ENCODE data around the gene TTC28.
"Not testable (repeated sequence)": the region's sequence is repeated elsewhere in the genome, so short reads cannot be mapped to it uniquely, and the experiment has no call there.

TTC28 gene

DNA sequence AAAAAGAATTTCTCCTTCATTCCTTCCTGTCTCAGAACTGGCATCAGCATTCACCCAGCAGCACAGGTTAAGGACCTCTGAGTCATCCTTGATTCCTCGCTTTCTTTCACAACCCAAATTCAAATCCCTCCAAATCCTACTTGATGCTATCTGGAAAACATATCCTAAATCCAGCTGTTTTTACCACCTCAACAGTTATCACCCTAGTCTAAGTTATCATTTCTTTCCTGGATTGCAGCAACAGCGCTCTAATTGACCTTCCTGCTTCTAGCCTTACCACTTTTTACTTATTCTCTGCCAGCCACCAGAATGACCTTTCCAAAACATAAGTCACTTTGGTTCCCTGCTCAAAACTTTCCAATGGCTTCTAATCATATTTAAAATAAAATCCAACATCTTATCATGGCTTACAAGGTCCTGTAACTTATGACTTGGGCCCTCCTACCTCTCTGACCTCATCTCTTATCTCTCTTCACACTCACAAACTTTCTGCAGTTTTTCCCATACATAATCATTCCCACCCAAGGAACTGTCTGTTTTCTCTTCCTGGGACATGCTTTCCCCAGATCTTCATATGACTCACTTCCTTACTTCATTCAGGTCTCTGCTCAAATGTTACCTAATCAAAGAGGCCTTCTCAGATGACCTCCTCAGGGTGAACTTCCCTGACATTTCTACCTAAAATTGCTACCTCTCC, 119.4 kb downstream of the TTC28 start:
- no peak for DNase-seq (ENCODE audit: low read depth)

DNA sequence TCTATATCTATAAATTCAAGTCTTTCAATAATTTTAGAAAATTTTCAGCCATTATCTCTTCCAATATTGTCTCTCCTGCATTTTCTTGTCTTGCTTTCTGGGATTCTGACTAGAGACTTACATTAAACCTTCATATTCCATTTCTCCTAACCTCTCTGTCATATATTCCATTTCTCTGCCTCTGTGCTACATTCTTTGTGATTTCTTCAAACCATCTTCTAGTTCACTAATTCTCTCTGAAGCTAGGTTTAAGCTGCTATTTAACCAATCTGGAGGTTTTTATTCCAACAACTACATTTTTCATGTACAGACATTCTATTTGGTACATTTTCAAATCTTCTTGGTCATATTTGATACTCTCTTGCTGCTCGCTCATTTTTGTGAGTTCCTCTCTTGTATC, 122.5 kb downstream of the TTC28 start:
- DNase-seq (ENCODE audit: low read depth): no peak

DNA sequence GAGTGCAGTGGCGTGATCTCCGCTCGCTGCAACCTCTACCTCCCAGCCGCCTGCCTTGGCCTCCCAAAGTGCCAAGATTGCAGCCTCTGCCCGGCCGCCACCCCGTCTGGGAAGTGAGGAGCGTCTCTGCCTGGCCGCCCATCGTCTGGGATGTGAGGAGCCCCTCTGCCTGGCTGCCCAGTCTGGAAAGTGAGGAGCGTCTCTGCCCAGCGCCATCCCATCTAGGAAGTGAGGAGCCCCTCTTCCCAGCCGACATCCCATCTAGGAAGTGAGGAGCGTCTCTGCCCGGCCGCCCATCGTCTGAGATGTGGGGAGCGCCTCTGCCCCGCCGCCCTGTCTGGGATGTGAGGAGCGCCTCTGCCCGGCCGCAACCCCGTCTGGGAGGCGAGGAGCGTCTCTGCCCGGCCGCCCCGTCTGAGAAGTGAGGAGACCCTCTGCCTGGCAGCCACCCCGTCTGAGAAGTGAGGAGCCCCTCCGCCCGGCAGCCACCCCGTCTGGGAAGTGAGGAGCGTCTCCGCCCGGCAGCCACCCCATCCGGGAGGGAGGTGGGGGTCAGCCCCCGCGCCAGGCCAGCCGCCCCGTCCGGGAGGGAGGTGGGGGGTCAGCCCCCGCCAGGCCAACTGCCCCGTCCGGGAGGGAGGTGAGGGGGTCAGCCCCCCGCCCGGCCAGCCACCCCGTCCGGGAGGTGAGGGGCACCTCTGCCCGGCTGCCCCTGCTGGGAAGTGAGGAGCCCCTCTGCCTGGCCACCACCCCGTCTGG, 126.4 kb downstream of the TTC28 start:
- not testable (repeated sequence) for DNase-seq (ENCODE audit: low read depth)

DNA sequence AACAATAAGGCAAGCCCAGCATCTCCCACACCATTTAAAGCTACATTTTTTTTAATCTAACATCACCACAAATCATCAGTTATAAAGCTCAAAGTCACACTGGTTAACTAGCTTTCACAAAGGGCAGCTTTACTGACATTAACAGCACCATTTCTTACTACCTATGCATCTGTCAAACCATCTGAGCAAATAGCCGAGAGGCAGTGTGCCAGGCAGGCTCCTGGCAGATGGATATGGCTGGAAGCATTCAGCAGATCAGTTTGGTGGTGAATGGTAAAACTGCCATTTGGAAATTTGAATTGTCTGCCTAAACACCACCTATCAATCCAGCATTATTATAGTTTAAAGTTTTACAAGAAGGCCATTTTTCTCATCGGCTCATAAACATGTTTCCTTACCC, 131.2 kb downstream of the TTC28 start:
- DNase-seq (ENCODE audit: low read depth): no peak

DNA sequence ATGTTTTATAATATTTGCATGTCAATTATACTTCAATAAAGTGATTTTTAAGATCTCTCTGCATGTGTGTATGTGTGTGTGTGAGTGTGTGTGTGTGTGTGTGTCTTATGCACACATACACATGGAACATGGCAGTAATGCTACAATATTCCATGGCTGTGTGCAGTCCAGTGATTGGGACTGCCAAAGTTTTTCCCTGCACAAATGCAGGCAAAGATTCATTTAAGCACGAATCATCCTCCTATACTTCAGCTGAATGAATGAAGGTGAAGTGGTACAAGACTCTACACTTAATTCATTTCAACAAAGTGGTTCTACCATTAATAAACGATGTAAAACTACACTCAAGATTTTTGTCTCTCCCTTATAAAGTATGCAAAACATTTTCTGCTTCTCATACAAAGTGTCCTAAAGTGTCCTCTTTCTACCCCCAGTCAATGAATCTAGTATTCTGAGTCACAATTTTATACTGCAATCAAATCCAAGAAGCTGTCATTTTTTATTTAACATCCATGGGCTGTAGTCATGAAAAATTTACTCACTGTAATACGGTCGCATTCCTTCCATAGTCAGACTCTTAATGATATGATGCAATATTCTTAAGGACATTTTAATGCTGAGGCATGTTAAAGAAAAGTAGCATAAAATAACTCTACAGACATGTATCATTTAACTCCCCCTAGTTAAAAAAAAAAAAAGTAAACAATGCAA, 132.4 kb downstream of the TTC28 start:
- no peak for DNase-seq (ENCODE audit: low read depth)

DNA sequence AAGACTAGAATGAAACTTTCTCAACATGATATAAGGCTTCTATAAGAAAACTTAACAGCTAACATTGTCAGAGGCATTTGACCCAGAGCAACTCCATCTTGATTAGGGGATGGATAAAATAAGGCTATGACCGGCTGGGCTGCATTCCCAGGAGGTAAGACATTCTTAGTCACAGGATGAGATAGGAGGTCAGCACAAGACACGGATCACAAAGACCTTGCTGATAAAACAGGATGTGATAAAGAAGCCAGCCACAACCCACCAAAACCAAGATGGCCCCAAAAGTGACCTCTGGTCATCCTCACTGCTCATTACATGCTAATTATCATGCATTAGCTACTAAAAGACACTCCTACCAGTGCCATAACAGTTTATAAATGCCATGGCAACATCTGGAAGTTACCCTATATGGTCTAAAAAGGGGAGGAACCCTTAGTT, 135.2 kb downstream of the TTC28 start:
- no peak for DNase-seq (ENCODE audit: low read depth)

DNA sequence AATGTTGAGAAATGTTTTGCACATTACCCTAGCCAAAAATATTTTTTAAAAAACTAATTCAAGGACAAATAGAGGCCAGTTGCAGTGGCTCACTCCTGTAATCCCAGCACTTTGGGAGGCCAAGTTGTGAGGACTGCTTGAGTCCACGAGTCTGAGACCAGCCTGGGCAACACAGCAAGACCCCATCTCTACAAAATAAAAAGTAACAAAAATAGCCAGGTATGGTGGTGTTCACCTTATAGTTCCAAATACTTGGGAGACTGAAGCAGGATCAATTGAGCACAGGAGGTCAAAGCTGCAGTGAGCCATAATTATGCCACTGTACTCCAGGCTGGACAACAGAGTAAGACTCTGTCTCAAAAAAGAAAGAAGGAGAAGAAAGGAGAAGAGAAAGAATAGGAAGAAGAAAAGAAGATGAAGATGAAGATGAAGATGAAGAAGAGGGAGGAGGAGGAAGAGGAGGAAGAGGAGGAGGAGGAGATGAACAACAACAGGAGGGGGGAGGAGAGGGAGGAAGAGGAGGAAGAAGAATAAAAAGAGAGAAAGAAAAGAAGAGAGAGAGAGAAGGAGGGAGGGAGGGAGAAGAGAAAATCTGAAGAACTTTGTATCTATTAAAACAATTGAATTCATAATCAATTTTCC, 136.5 kb downstream of the TTC28 start:
- DNase-seq (ENCODE audit: low read depth): no peak

DNA sequence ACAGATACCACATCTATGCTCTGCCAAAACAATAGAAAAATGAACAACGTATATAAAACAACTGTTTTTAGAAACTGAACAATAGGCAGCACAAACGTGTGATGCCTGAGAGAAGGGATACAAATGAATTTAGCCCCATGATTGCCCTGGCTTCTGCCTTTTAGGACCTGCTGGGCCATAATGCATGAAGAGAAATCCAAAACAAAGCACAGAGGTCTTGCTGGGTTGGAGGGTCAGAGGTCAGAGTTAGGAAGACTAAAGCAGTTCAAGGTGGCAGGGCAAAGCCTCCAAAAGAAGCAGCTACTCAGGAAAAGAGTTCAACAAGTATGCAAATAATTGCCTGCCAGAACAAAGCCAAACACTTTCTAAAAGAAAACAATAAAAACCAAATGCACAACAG, 138.5 kb downstream of the TTC28 start:
- DNase-seq (ENCODE audit: low read depth): no peak

DNA sequence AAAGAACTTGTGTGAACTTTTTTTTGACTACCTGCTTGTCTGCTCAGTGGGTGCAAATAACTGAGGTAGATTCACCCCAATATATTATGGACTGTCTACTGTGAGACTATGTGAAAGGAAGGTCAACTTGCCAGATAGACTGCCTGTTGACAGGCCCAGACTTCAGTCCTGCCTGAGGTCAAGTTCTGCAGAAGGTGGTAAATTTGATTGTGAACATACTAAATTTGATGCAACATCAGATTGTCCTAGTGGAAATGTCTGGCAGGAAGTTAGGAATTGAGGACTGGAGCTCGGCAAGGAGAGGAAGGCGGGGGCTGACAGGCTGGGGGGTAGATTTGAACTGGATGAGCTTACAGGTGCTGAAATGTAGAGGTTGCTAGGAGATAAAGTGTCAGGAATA, 140.7 kb downstream of the TTC28 start:
- DNase-seq (ENCODE audit: low read depth): no peak

DNA sequence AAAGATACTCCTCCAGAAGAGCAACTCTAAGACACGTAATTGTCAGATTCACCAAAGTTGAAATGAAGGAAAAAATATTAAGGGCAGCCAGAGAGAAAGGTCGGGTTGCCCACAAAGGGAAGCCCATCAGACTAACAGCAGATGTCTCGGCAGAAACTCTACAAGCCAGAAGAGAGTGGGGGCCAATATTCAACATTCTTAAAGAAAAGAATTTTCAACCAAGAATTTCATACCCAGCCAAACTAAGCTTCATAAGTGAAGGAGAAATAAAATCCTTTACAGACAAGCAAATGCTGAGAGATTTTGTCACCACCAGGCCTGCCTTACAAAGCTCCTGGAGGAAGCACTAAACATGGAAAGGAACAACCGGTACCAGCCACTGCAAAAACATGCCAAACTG, 149.1 kb downstream of the TTC28 start:
- not testable (repeated sequence) for DNase-seq (ENCODE audit: low read depth)

DNA sequence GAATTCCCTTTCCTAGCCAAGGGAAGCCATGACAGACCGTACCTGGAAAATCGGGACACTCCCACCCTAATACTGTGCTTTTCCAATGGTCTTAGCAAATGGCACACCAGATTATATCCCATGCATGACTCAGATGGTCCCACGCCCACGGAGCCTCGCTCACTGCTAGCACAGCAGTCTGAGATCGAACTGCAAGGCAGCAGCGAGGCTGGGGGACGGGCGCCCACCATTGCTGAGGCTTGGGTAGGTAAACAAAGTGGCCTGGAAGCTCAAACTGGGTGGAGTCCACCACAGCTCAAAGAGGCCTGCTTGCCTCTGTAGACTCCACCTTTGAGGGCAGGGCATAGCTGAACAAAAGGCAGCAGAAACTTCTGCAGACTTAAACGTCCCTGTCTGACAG, 150.5 kb downstream of the TTC28 start:
- DNase-seq (ENCODE audit: low read depth): not testable (repeated sequence)

DNA sequence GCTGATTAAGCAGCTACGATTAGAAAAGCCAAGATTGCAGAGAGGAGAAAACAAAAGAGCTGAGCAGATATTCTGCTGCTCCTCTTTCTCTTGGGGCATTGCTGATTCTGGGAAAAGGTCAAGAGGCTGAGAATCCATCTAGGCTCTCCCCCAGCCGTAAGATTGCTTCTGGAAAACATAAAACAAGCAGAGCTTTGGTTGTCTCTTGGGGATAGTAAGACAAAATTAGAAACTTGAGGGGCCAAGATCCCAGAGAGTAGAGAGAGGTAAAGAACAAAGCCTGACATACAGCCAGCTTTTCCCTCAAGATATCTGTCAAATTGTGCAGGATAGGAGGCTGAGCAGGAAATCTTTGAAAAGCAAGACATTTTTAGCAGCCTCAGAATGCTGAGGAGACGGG, 158.2 kb downstream of the TTC28 start:
- DNase-seq (ENCODE audit: low read depth): no peak

DNA sequence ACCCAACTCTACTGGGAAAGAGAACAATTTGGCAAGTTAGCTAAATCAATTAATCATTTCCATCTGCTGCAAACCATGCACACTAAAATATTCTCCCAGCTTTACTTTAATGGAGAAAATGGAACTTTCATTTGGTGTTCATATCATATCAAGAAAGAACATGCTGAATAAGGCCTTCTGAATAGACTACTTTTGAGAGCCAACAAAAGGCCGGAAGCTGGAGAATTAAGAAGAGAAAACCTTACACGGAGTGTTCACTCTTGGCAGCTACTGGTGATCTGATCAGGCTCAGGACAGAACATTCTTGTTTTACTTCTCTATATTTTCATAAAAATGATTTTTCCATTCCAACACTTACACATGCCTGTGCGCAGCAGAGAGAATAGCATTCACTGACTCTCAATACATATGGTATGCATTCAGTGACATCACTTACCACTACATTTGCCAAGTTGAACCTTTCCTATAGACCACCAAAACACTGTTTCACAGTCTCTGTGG, 165.3 kb downstream of the TTC28 start:
- DNase-seq (ENCODE audit: low read depth): no peak

DNA sequence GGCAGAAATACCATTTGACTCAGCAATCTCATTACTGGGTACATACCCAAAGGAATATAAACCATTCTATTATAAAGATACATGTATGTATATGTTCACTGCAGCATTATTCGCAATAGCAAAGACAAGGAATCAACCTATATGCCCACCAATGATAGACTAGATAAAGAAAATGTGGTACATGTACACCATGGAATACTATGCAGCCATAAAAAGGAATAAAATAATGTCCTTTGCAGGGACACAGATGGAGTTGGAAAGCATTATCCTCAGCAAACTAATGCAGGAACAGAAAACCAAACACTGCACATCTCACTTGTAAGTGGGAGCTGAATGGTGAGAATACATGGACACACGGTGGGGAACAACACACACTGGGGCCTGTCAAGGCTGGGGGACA, 167.3 kb downstream of the TTC28 start:
- not testable (repeated sequence) for DNase-seq (ENCODE audit: low read depth)

DNA sequence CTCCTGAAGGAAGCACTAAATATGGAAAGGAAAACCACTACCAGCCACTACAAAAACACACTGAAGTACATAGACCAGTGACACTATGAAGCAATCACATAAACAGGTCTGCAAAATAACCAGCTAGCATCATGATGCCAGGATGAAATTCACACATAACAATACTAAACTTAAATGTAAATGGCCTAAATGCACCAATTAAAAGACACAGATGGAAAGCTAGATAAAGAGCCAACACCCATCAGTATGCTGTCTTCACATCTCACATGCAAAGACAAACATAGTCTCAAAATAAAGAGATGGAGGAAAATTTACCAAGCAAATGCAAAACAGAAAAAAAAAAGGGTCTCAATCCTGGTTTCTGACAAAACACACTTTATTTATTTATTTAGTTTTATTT, 171.7 kb downstream of the TTC28 start:
- no peak for DNase-seq (ENCODE audit: low read depth)

DNA sequence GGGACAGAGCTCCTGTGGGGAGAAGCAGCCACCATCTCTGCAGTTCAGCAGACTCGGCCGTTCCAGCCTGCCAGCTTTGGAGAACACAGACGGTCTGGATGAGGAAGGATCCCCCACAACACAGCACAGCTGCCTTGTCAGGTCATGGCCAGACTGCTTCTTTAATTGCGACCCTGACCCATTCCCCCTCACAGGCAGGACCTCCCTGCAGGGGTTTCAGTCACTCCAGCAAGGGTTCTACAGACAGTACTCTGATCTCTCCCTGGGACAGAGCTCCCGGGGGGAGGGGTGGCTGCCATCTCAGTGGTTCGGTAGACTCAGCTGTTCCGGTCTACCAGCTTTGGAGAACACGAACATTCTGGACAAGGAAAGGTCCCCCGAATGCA, 173.5 kb downstream of the TTC28 start:
- DNase-seq (ENCODE audit: low read depth): no peak

DNA sequence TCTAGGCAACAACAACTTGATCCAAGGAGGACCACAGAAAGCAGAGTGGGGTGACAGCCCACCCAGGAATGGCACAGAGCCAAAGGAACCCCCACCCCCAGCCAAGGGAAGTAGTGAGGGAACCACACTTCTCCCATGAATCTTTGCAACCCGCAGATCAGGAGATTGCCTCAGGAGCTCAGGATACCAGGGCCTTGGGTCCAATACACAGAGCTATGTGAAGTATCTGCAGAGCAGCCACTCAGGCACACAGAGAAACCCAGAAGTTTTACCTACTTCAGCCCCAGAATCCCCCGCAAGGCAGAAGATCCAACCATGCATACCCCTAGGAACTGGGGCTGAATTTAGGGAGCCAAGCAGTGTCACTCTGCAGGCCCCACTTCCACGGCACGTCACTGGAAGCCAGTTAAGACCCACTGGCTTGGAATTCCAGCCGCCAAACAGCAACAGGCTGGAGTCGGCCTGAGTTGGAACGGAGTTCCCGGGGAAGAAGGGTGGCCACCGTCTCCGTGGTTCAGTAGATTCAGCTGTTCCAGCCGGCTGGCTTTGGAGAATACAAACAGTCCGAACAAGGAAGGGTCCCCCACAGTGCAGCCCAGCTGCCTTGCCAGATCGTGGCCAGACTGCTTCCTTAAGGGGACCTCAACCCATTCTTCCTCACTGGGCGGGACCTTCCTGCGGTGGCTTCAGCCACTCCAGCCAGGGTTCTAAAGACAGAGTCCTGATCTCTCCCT, 174.1 kb downstream of the TTC28 start:
- no peak for DNase-seq (ENCODE audit: low read depth)

DNA sequence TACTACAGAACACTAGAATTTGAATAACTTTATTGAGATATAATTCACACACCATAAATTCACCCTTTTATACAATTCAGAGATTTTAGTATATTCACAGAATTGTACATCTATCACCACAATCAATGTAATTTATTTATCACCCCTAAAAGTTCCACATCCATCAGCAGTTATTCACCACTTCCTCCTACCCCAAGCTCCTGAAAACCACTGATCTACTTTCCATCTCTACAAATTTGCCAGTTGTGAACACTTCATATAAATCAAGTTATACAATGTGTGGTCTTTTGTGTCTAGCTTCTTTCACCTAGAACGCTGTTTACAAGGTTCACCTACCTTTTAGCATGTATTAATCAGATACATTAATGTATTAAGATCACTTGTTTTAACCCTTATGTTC, 179.6 kb downstream of the TTC28 start:
- no peak for DNase-seq (ENCODE audit: low read depth)

DNA sequence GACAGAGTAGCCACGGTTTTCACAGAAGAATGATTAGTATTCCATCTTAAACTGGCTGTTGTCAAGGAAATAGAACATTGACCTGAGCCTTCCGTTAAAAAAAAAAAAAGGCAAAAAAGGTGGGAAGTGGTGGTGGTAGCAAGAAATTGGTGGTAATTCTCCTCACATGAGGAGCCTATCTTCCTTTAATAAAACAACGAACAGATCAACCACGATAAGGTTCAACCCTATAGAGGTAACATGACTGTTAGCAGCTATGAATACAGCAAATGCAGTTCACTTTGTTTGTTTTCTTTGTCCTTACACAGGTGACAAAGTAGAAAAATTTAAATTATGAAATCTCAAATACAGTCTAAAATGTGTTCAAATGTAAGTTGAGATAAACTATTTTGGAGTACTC, 181.6 kb downstream of the TTC28 start:
- DNase-seq (ENCODE audit: low read depth): no peak

DNA sequence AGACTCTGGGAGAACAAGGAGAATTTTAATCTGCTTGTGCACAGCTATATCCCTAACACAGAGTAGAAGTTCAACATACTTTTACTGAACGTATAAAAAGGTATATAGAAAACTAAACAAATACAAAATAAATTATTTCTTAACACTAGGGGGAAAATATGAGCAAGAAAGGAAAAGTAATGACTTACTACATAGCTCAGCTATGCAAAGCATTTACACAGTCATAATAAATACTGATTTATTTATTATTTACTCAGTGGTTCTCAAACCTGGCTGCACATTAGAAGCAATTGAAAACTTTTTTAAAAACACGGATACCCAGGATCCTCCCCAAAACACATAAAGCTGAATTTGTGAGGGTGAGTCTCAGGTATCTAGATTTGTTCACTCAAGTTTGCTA, 182.5 kb downstream of the TTC28 start:
- DNase-seq (ENCODE audit: low read depth): no peak

DNA sequence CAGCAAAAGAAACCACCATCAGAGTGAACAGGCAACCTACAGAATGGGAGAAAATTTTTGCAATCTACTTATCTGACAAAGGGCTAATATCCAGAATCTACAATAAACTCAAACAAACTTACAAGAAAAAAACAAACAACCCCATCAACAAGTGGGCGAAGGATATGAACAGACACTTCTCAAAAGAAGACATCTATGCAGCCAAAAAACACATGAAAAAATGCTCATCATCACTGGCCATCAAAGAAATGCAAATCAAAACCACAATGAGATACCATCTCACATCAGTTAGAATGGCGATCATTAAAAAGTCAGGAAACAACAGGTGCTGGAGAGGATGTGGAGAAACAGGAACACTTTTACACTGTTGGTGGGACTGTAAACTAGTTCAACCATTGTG, 188.4 kb downstream of the TTC28 start:
- not testable (repeated sequence) for DNase-seq (ENCODE audit: low read depth)

DNA sequence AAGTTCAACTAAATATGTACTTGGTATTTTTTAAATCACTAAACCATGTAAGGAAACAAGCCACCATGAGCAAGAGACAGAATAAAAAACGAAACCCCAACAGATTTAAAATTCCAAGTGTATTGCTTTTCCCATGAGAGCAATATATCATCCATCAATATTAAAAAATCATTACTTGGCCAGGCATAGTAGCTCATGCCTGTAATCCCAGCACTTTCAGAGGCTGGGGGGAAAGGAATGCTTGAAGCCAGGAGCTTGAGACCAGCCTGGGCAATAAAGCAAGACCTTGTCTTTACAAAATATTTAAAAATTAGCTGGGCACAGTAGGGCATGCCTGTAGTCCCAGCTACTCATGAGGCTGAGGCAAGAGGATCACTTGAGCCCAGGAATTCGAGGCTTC, 190.8 kb downstream of the TTC28 start:
- no peak for DNase-seq (ENCODE audit: low read depth)

Measured in stimulated activated CD8-positive, alpha-beta memory T cell treated with anti-CD3 and anti-CD28 coated beads, Interleukin-12 subunit alpha, Interleukin-12 subunit beta, amount 100 ng/mL, for 1 hour (primary cell).